Amniotic stem cell (primary cell): ENCODE data around the gene ADARB2.

Experiments
- DNase-seq: peaks from one replicate; lab custom pipeline; 2025; lab: John Stamatoyannopoulos, UW

ADARB2 gene

GRCh38 chr10:1284076-1284475, 453.2 kb downstream of the ADARB2 start:
- DNase-seq: no peak

DNA sequence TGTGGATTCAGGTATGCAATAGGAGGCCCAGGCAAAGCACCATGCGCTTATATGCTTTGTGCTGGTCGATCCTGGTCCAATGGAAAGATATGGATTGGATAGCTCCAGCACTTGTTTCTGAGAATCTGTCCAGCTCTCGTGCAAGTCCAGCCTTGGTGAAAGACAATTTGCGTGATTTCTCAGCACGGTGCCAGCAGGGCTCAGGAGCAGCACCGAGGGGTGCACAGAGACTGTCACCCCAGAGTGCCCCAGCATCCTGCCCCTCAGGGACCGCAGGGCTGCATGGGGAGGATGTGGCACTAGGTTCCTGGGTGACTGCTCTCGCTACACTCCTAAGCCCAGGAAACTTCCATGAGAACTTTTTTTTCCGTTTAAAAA, 455.9 kb downstream of the ADARB2 start:
- DNase-seq: no peak

- no peak for DNase-seq
Measured at GRCh38 chr10:1280466-1281404, 456.6 kb downstream of the ADARB2 start.

- no peak for DNase-seq
Measured at GRCh38 chr10:1278306-1278705, 459.0 kb downstream of the ADARB2 start.

DNA sequence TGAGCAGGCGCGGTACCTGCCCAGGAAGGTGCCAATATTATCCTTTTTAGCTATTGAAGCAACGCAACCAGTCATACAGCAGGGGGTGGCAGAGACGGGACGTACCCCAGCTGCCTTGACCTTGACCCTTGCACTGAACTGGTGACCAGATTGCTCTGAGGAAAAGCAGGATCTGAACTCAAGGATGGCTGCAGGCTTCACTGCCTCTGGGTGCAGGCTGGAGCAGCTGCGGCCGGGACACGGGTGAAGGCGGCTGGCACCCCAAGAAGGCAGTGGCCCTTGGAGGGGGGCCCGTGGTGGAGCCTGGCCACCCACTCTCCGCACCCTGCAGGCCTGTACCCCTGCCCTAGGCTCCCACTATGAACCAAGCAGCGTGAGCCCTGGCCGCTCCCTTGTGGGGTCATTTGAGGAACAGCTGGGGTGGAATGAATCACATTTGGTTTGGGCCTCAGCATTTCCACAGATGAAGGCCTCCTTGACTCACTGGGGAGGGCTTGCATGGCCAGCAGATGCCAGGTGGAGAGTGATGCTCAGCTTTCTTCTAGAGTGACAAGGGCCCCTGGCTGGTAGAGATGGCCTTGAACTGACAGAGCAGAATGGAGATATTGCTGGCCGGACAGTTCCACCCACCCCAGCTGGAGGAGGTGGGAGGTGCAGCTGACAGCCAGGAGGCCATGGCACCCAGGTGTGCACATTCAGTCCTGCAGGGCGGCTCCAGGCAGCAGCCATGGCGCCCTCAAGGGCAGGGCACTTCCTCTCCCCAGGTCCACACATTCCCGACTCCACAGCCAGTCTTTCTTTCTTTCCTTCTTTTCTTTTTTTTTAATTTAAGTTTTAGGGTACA, 462.4 kb downstream of the ADARB2 start:
- DNase-seq: no peak

GRCh38 chr10:1274111-1274661, 463.1 kb downstream of the ADARB2 start:
- no peak for DNase-seq

DNA sequence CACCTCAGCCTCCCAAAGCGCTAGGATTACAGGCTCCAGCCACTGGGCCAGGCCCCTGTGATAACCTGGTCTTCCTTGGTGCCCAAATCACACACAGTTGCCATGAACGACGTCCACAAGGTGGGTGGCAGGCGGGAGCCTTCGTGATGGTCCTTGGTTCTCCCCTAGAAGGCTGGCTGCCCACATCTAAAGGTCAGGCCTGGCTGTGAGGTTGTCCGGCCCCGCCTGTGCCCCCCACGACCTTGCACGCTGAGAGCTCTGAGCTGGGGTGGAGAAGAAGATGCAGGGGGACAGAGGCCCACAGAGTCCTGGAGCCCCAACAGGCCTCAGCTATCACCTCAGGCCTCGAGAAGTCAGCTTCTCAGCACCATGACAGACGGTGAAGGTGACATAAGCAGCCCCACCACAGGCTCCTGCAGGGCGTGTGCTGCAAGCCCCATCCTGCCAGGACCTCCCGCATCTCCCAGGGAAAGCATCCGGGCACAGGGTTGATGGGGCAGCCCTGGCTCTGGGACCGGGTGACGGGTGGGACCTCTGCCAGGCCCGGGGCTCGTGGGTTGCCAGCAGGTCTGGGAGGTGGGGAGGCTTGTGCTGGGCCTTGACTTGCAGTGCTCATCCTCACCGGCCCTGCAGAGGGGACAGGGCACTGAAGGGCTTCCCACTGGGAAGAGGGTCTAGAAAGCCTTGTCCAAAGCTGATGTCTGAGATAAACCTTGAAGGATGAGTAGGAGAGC, 463.8 kb downstream of the ADARB2 start:
- DNase-seq: no peak

DNA sequence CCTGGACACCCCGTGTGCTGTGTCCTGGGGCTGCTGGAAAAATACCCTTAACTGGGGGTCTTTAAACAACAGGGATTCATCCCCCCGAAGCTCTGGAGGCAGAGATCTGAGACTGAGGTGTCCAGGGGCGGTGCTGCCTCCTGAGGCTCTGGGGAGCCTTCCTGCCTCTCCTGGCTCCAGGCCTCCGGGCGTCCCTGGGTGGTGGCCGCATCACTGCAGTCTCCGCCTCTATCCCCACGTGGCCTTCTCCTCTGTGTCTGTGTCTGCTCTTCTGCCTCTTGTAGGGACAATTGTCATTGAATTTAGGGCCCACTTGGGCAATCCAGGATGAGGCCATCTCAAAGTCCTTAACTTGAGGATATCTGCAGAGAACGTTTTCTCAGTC, 464.6 kb downstream of the ADARB2 start:
- no peak for DNase-seq

DNA sequence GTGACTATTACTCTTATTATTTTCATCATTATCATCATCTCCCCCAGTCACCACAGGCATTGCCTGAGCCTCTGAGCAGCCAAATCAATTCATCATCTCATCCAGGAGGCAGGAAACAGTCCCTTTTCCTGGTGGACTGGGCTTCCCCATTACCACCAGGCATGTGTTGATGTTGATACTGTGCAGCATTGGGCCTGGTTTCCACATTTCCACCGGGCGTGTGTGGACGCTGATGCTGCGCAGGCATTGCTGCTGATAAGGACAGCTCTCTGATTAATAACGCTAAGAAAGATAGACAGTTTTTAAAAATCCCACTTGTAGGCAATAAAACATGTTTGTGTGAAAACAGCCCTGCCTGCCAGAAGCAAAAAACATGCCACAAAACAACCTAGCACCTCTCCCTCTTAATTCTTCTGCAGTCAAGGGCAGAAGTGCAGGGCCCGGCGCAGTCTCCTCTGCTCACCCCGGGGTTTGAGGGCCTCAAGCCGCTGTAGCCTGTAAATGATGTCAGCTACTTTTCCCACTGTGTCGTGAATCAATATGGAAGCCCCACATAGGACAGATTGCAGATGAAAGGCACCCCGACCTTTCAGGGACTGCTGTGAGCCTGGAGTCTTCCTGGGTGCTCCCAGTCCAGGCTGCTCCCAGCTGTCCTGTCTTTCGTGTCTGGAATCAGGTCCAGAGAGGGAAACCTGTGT, 465.1 kb downstream of the ADARB2 start:
- DNase-seq: no peak

DNA sequence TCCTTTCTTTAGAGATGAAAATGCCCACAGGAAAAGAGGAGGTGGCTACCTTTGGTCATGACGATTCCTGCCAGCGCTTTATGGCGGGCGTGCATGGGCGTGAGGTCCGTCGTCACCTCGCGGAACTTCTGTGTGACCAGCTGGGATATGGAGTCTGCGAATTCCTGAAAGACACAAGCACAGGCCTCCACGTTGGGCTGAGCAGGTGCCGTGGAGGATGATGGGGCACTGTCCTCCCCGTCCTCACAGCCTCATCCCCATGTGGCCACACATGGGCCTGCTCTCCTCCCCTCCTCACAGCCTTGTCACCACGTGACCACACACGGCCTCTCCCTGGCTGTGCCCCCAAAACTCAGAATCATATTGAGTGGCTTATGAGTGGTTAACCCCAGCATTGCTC, 466.4 kb downstream of the ADARB2 start:
- DNase-seq: no peak

- DNase-seq: no peak
Measured at GRCh38 chr10:1270490-1270889, 466.8 kb downstream of the ADARB2 start.

DNA sequence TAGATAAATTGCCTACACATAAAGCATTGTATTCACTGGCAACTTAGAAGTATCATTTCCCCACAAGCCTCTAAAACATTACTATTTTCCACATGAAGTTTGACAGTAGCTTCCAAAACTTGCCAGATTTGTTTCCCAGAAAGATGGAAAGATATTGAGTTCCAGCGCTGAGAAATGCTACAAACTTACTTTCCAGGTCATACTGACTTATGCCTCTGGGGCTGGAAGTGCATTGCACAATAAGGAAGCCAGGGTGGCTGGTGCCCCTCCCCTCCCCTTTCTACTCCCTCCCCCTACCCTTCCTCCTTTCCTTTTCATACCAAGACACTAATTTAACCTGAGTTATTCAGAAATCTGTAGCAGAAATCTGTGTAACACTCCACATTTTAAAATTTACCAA, 468.5 kb downstream of the ADARB2 start:
- no peak for DNase-seq

GRCh38 chr10:1267568-1267967, 469.8 kb downstream of the ADARB2 start:
- no peak for DNase-seq

DNA sequence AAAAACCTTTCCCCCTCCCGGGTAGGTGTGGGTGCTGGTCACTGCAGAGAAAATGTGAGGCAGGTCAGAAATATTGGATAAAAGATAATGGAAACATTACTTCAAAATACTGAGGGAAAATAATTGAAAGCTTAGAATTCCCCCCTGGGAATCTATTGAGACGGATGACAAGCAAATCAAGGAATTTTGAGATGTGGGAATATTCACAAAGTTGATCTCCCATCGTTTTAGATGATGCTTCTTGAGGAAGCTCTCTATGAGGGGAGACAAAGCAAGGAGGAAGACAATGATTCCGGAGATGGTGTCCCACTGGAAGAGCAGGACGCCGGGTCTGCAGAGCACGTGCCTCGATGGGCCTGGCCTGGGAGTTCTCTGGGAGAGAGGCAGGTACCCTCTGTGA, 470.2 kb downstream of the ADARB2 start:
- no peak for DNase-seq

DNA sequence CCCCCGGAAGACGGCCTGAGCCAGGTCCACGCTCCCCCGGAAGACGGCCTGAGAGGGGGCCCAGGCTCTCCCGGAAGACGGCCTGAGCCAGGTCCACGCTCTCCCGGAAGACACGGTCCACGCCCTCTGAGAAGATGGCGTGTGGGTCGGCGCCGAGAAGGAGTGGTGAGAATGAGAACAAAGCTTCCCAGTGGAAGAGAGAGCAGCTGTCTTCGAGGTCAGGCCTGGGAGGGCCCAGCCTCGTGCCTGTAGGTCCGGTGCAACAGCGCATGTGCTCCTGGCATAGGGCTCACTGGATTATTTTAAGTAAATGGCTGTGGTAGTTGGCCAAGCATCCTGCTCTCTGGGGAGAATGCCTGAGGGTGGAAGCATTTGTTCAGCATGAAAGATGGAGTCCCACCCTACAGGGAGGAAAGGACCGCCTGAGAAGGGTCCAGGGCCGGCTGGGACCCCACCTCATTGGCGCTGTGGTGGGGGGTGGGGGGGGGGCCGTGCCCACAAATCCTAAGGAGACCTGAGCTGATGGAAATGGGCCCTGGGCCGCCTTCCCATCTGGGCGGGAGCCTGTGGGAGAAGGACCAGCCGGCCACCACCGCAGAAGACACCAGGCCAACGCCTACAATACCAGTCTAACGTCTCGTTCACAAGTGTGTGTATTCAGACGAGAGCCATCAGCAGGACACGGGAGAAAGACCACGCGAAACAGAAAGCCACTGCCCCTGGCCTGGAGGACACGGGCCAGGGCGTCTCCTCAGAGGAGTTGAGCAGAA, 471.1 kb downstream of the ADARB2 start:
- DNase-seq: no peak

DNA sequence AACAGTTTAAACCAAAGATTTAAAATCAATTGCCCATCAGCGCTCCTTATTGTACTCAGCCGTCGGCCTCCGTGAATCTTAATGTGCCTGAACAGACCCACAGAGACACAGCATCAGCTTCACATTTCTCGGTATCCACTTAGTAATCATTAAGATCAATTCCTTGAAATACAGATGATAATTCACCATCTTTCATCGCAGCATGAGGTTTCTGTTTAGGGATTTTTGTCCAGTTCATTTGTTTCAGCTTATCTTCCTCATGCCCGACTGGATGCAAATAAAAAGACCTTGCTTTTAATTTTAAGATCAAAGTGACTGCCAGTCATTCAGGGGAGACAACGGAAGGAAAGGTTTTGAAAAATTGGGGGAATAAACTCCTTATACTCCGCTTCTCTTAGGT, 473.3 kb downstream of the ADARB2 start:
- DNase-seq: no peak

DNA sequence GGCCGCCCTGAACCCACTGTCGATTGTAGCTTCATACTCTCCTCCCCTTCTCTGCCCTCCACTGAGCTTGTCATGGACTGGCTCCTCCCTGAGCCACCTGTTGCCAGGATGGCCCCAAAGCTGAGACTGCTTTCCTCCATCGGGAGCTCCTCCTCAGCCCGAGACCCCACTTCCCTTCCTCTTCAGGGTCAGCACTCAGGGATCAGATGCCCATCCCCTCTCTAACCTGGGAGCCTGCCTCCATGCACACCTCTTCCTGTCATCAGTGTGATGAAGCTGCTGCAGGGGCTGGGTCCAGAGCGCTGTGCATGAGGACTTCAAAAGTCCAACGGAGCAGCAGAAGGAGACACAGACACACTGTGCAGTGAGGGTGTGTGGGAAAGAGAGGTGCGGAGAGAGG, 480.1 kb downstream of the ADARB2 start:
- DNase-seq: no peak

GRCh38 chr10:1256432-1256725, 480.9 kb downstream of the ADARB2 start:
- DNase-seq: no peak

DNA sequence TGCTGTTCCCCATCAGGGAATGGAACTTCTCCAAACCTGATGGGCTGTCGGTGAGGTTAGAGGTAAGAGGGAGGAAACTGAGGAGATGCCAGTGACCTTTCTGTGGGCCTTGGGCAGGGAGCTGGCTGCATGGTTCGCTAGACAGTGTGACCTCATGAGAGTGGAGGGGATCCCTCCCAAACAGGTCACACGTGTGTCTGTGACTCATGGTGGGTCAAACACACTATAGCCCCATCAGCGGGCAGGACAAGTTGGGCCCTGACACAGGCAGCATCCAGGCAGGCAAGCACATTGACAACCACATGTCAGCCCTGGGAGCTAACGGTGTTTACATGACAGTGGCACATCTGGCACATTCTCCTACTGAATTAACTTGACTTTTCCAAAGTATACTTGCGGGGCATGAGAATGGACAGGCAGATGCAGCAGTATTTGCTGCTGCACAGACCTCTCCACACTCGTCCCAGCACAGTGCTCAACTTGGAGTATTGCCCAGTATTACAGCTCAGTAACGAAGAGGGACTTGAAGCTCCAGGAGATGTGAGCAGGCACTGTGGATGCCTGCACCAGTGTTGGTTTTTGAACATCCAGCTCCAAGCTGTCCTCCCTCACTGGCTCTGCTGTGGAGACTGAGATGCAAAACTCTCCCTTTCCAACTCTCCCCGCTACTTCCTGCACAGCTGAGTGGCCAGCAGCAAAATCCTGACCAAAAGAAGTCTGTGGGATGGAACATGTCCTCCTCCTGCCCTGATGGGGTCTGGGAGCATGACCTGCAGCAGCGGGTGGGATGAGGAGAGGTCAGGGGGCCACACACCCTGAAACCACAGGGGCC, 481.5 kb downstream of the ADARB2 start:
- DNase-seq: no peak

GRCh38 chr10:1255118-1255517, 482.2 kb downstream of the ADARB2 start:
- DNase-seq: no peak
